Endothelial cell of umbilical vein (primary cell): Measurements from ENCODE around the gene ABCG4. TPM values are rescaled to one million over a fixed set of nuclear protein-coding genes. Genes with fewer than 3 reads are reported as not detected.

Source experiments
- BruUV-seq: library from RNA; stranded (reverse); fragments of 400-500 nt; replicated peaks from 2 replicates; lab custom pipeline; 2021; lab: Mats Ljungman, UMichigan
- CTCF ChIA-PET: fragments of 300-600, 350-600 bp; sonication (Branson Sonifier 250); formaldehyde crosslinking; loops from one replicate; lab custom pipeline; 2021; ENCODE audit warnings: antibody characterized with exemption, inconsistent platforms; lab: Charles Lee
- POLR2A ChIA-PET: fragments of 300-600, 350-600 bp; sonication (Branson Sonifier 250); formaldehyde crosslinking; loops from one replicate; lab custom pipeline; 2021; ENCODE audit warnings: antibody characterized with exemption, inconsistent platforms; lab: Charles Lee
- DNase-seq: peaks from one replicate; pipeline ENCODE4 v3.0.0-alpha.2; 2011; ENCODE audit warnings: low read depth, low spot score
- FAIRE-seq: peaks from 2 replicates; lab custom pipeline; 2011; peaks lifted over from hg19 to GRCh38; lab: Jason Lieb, UNC
- H2AFZ ChIP-seq: 2 replicates; pipeline ENCODE4 v1.6.0; 2012; ENCODE audit warnings: low read depth, low read length, control low read depth, inconsistent platforms
- H3K27ac ChIP-seq: 2 replicates; pipeline ENCODE4 v1.5.1; 2011; ENCODE audit warnings: low read depth, mild to moderate bottlenecking, control low read depth, low read length, moderate library complexity; ENCODE audit not compliant: insufficient read depth
- H3K27me3 ChIP-seq, 2 experiments: 2 replicates each; pipeline versions ENCODE4 v1.6.0 to v1.6.1; 2011; ENCODE audit warnings: low read length in 2 of 2, mixed read lengths in 1 of 2; ENCODE audit not compliant: control insufficient read depth in 2 of 2, insufficient read depth in 2 of 2
- H3K36me3 ChIP-seq, 2 experiments: 2 replicates in 1 of 2; 3 replicates in 1 of 2; pipeline ENCODE4 v1.5.1; 2011; ENCODE audit warnings: low read length in 2 of 2, mild to moderate bottlenecking in 1 of 2, moderate library complexity in 1 of 2; ENCODE audit not compliant: control insufficient read depth in 2 of 2, insufficient read depth in 2 of 2; ENCODE audit errors: extremely low read depth in 1 of 2
- H3K4me1 ChIP-seq: 3 replicates; pipeline ENCODE4 v1.5.1; 2011; ENCODE audit warnings: mild to moderate bottlenecking, low read length; ENCODE audit not compliant: control insufficient read depth, insufficient read depth; ENCODE audit errors: extremely low read depth
- H3K4me2 ChIP-seq: 2 replicates; pipeline ENCODE4 v1.6.1; 2011; ENCODE audit warnings: low read length, control low read depth, mixed read lengths; ENCODE audit not compliant: insufficient read depth
- H3K4me3 ChIP-seq, 3 experiments: fragments of 200-600 bp in 1 of 3; sonication (generic), shearing (Covaris generic) in 1 of 3; replicated peaks in 1 of 3; 2 replicates each; pipeline ENCODE4 v1.5.1; 2011 to 2016; ENCODE audit warnings: control low read depth in 3 of 3, low read length in 3 of 3, mild to moderate bottlenecking in 2 of 3, inconsistent platforms in 1 of 3, low read depth in 1 of 3, moderate library complexity in 1 of 3; ENCODE audit not compliant: insufficient read depth in 1 of 3
- H3K79me2 ChIP-seq: 2 replicates; pipeline ENCODE4 v1.6.0; 2012; ENCODE audit warnings: low read length, inconsistent platforms; ENCODE audit not compliant: control insufficient read depth, insufficient read depth
- H3K9ac ChIP-seq: replicated peaks from 2 replicates; pipeline ENCODE3; 2011; ENCODE audit warnings: low read length, control low read depth; ENCODE audit not compliant: insufficient read depth; ENCODE audit errors: extremely low read depth
- H3K9me1 ChIP-seq: replicated peaks from 3 replicates; pipeline ENCODE4 v1.6.0; 2011; ENCODE audit warnings: mild to moderate bottlenecking, low read length; ENCODE audit not compliant: control insufficient read depth, insufficient read depth; ENCODE audit errors: extremely low read depth
- H3K9me3 ChIP-seq: replicated peaks from 2 replicates; pipeline ENCODE4 v1.5.1; 2012; ENCODE audit warnings: low read length, inconsistent platforms; ENCODE audit not compliant: control insufficient read depth, insufficient read depth
- H4K20me1 ChIP-seq: replicated peaks from 2 replicates; pipeline ENCODE3; 2011; ENCODE audit warnings: mild to moderate bottlenecking, low read length; ENCODE audit not compliant: control insufficient read depth, insufficient read depth; ENCODE audit errors: extremely low read depth
- EZH2 ChIP-seq: IDR thresholded peaks from 2 replicates; pipeline ENCODE4 v1.6.1; 2012; ENCODE audit warnings: borderline replicate concordance, low read depth, mild to moderate bottlenecking, moderate library complexity, low read length, inconsistent platforms; ENCODE audit not compliant: severe bottlenecking
- FOS ChIP-seq: IDR thresholded peaks from 2 replicates; pipeline ENCODE4 v1.6.1; 2011; ENCODE audit warnings: mild to moderate bottlenecking, low read length, moderate library complexity, borderline replicate concordance; ENCODE audit not compliant: insufficient read depth
- JUN ChIP-seq: IDR thresholded peaks from 2 replicates; pipeline ENCODE4 v1.6.1; 2011; ENCODE audit warnings: borderline replicate concordance, low read depth; ENCODE audit not compliant: insufficient read length, insufficient read depth
- dilution Hi-C: fragments of 300-500 bp; cut with MboI; formaldehyde crosslinking; loops from one replicate; pipeline ENCODE4 v1.15.0; 2019; ENCODE audit warnings: low sequenced_read_pairs; ENCODE audit not compliant: extremely low pct_ligation_motif_present
- intact Hi-C: fragments of 100-400 bp; cut with micrococcal nuclease; formaldehyde crosslinking; loops from one replicate; pipeline ENCODE4 v1.10.0; 2022
- polyA plus RNA-seq, 4 experiments: library from polyadenylated mRNA; depleted of rRNA in 3 of 4; stranded (reverse) in 3 of 4; unstranded in 1 of 4; fragments of >200 nt; gene quantifications; 2 replicates each; pipeline versions ENCODE4 v1.2.1 to v1.2.3, GENCODE V29; 2011 to 2012; ENCODE audit warnings: missing spikeins in 1 of 4
- total RNA-seq: library from RNA; stranded (reverse); gene quantifications from 2 replicates; pipeline ENCODE4 v1.2.3, GENCODE V29; 2021

ABCG4 gene
- total and polyA plus RNA-seq, 2 donors (not counting 3 experiments of a cell fraction or from before 2014, with no cell fraction given): 1.0 to 1.7 TPM

GRCh38 chr11:119175493-119176077, 26.7 kb downstream of the ABCG4 start:
- Histone ChIP-seq H3K79me2 (no peaks in the 10 kb centered on the region), H3K4me3 (no peak overlapping the region), H3K9me1 (no peaks in the 10 kb centered on the region), H3K27ac (peak overlapping the region; percentile 43), H2AFZ (peak overlapping the region; percentile 29), H3K27me3 (no peaks in the 10 kb centered on the region), H3K9me3 (no peaks in the 10 kb centered on the region), H3K4me2 (no peak overlapping the region), H3K9ac (no peak overlapping the region), H3K4me1 (peaks cover 18% of the 10 kb centered on the region), H3K36me3 (no peaks in the 10 kb centered on the region), H4K20me1 (no peaks in the 10 kb centered on the region)
- no TSS peak for BruUV-seq
- intact Hi-C loops: no loop called here
- FAIRE-seq: peak; percentile 89
- peak; percentile 34 for DNase-seq
- ChIA-PET CTCF (no interaction called here), POLR2A (no interaction called here)
- dilution Hi-C loops: no loop called here
- TF ChIP-seq FOS (peak; percentile 72), EZH2 (no peak), JUN (peak; percentile 71)

- no TSS peak for BruUV-seq
- no peak for TF ChIP-seq FOS
- H3K36me3 ChIP-seq: no peaks in the 10 kb centered on the region
- ChIA-PET POLR2A (interaction anchor here (1.0 to 2.2 kb wide), 2 partner anchors 9 to 16 kb away, joined by 3 to 10 read pairs; partner anchors contain the start of gene NLRX1), CTCF (interaction anchor here (1.0 to 1.7 kb wide), 7 partner anchors 9 to 160 kb away, joined by 3 to 16 read pairs (median 3); partner anchors contain the start of genes C2CD2L and NLRX1)
- peak; percentile 94 for FAIRE-seq
- H3K9me3 ChIP-seq: no peaks in the 10 kb centered on the region
- H3K9ac ChIP-seq: no peak overlapping the region
- peak overlapping the region; percentile 77 for H2AFZ ChIP-seq
- H3K4me1 ChIP-seq: peaks cover 29% of the 10 kb centered on the region
- H3K27me3 ChIP-seq: no peaks in the 10 kb centered on the region
- H3K4me2 ChIP-seq: peak overlapping the region; percentile 43
- no peak overlapping the region for H3K4me3 ChIP-seq
- no peaks in the 10 kb centered on the region for H3K79me2 ChIP-seq
- dilution Hi-C loops: no loop called here
- DNase-seq: peak; percentile 63
- no peaks in the 10 kb centered on the region for H3K9me1 ChIP-seq
- H3K27ac ChIP-seq: peak overlapping the region; percentile 45
- intact Hi-C loops: loop anchor here (1.0 kb wide), 1 partner anchor 10 kb away; the partner anchor contains the start of gene NLRX1
- no peaks in the 10 kb centered on the region for H4K20me1 ChIP-seq
Measured at GRCh38 chr11:119178166-119178680, 29.4 kb downstream of the ABCG4 start.
